Liver (tissue), 9 donors: ENCODE measurements around the gene EML1. TPM values are rescaled to one million over a fixed set of nuclear protein-coding genes. Genes with fewer than 3 reads are reported as not detected.

Experiments used
- DNase-seq: peaks from one replicate; pipeline ENCODE4 v3.0.0-alpha.2; 2017; ENCODE audit warnings: low spot score
- H3K27ac ChIP-seq, 2 donors: one replicate each; pipeline ENCODE4 v1.7.0; 2013; ENCODE audit warnings: inconsistent platforms in 2 of 2, low read length in 2 of 2, control low read depth in 1 of 2, low read depth in 1 of 2, mild to moderate bottlenecking in 1 of 2
- H3K27me3 ChIP-seq, 4 donors: one replicate each; pipeline versions ENCODE4 v1.6.1 to v1.7.0; 2013; ENCODE audit warnings: low read length in 3 of 4, inconsistent platforms in 1 of 4, mild to moderate bottlenecking in 1 of 4, moderate library complexity in 1 of 4; ENCODE audit not compliant: control insufficient read depth in 4 of 4, insufficient read depth in 4 of 4
- H3K36me3 ChIP-seq, 4 donors: one replicate each; pipeline versions ENCODE4 v1.6.1 to v1.7.0; 2013; ENCODE audit warnings: low read length in 3 of 4, mild to moderate bottlenecking in 3 of 4, low read depth in 1 of 4, moderate library complexity in 1 of 4; ENCODE audit not compliant: control insufficient read depth in 4 of 4, insufficient read depth in 3 of 4
- H3K4me1 ChIP-seq, 4 donors: one replicate each; pipeline versions ENCODE4 v1.6.1 to v1.7.0; 2013; ENCODE audit warnings: low read length in 3 of 4, mild to moderate bottlenecking in 3 of 4, moderate library complexity in 1 of 4; ENCODE audit not compliant: control insufficient read depth in 4 of 4, insufficient read depth in 4 of 4
- H3K4me3 ChIP-seq, 3 donors: one replicate each; pipeline versions ENCODE4 v1.6.1 to v1.7.0; 2013; ENCODE audit warnings: low read length in 3 of 3, control low read depth in 1 of 3, low read depth in 1 of 3, mild to moderate bottlenecking in 1 of 3
- H3K9ac ChIP-seq, 2 donors: one replicate each; pipeline ENCODE4 v1.7.0; 2013; ENCODE audit warnings: low read length in 2 of 2, mild to moderate bottlenecking in 2 of 2, moderate library complexity in 2 of 2, control low read depth in 1 of 2, low read depth in 1 of 2
- H3K9me3 ChIP-seq, 4 donors: one replicate each; pipeline versions ENCODE4 v1.6.1 to v1.7.0; 2013; ENCODE audit warnings: low read length in 3 of 4; ENCODE audit not compliant: control insufficient read depth in 4 of 4
- ATF3 ChIP-seq: IDR thresholded peaks from 2 replicates; pipeline ENCODE4 v1.6.1; 2016; ENCODE audit warnings: antibody characterized with exemption
- CTCF ChIP-seq: fragments of 150-350 bp; IDR thresholded peaks from 2 replicates; pipeline ENCODE4 v1.5.1; 2017; ENCODE audit warnings: improper control_type of control experiment, low read depth, low read length; ENCODE audit not compliant: missing input control
- EGR1 ChIP-seq, 2 donors: IDR thresholded peaks; 2 replicates each; pipeline ENCODE4 v1.6.1; 2016 to 2018; ENCODE audit warnings: antibody characterized with exemption in 2 of 2, low read depth in 2 of 2
- FOXA1 ChIP-seq: IDR thresholded peaks from 2 replicates; pipeline ENCODE4 v1.6.1; 2016; ENCODE audit warnings: antibody characterized with exemption
- FOXA2 ChIP-seq: IDR thresholded peaks from 2 replicates; pipeline ENCODE4 v1.6.1; 2016; ENCODE audit warnings: antibody characterized with exemption
- GABPA ChIP-seq, 2 donors: IDR thresholded peaks in 1 of 2; conservative IDR thresholded peaks in 1 of 2; 2 replicates each; pipeline ENCODE4 v1.6.1; 2016; ENCODE audit warnings: antibody characterized with exemption in 2 of 2, mild to moderate bottlenecking in 1 of 2, moderate library complexity in 1 of 2
- HNF4A ChIP-seq, 2 donors: conservative IDR thresholded peaks; 2 replicates each; pipeline ENCODE4 v1.6.1; 2016; ENCODE audit warnings: antibody characterized with exemption in 2 of 2, mild to moderate bottlenecking in 2 of 2
- HNF4G ChIP-seq: IDR thresholded peaks from 2 replicates; pipeline ENCODE4 v1.6.1; 2016; ENCODE audit warnings: antibody characterized with exemption
- JUND ChIP-seq, 2 donors: IDR thresholded peaks; 2 replicates each; pipeline ENCODE4 v1.6.1; 2016; ENCODE audit warnings: antibody characterized with exemption in 2 of 2
- MAX ChIP-seq: IDR thresholded peaks from 2 replicates; pipeline ENCODE4 v1.6.1; 2016; ENCODE audit warnings: antibody characterized with exemption
- NR2F2 ChIP-seq: IDR thresholded peaks from 2 replicates; pipeline ENCODE4 v1.6.1; 2016; ENCODE audit warnings: antibody characterized with exemption
- RAD21 ChIP-seq, 2 donors: IDR thresholded peaks; 2 replicates each; pipeline ENCODE4 v1.6.1; 2016; ENCODE audit warnings: antibody characterized with exemption in 2 of 2, mild to moderate bottlenecking in 2 of 2
- RXRA ChIP-seq, 2 donors: IDR thresholded peaks; 2 replicates each; pipeline ENCODE4 v1.6.1; 2017 to 2018; ENCODE audit warnings: antibody characterized with exemption in 2 of 2, mild to moderate bottlenecking in 1 of 2
- SP1 ChIP-seq: IDR thresholded peaks from 2 replicates; pipeline ENCODE4 v1.6.1; 2018; ENCODE audit warnings: antibody characterized with exemption, mild to moderate bottlenecking
- TAF1 ChIP-seq: conservative IDR thresholded peaks from 2 replicates; pipeline ENCODE4 v1.6.1; 2016; ENCODE audit warnings: antibody characterized with exemption, mild to moderate bottlenecking
- YY1 ChIP-seq: IDR thresholded peaks from 2 replicates; pipeline ENCODE4 v1.6.1; 2016; ENCODE audit warnings: antibody characterized with exemption, mild to moderate bottlenecking
- ZBTB33 ChIP-seq: IDR thresholded peaks from 2 replicates; pipeline ENCODE4 v1.6.1; 2016; ENCODE audit warnings: antibody characterized with exemption
- WGBS: extraction: QIAGEN DNeasy Blood & Tissue Kit; methylation state at CpG from one replicate; pipeline ENCODE4 v1.1.7; 2013; 5-methylcytosine and 5-hydroxymethylcytosine counted together
- polyA plus RNA-seq, 2 donors: library from polyadenylated mRNA; stranded (reverse) in 1 of 2; unstranded in 1 of 2; fragments of 200-250 nt in 1 of 2; fragments of >200 nt in 1 of 2; fragmentation: Nextera tagmentation in 1 of 2; extraction: Ambion mirVana in 1 of 2; gene quantifications; one replicate each; pipeline versions ENCODE4 v1.2.1 to v1.2.3, GENCODE V29; 2013 to 2015
- total RNA-seq, 2 donors: library from RNA; depleted of rRNA; stranded (reverse); fragments of >200 nt; gene quantifications; one replicate each; pipeline ENCODE4 v1.2.3, GENCODE V29; 2014
- donor health status: healthy.
- donor health status: healthy.
- donor health status: healthy.
- donor health status: healthy.
- donor health status: healthy.

EML1 gene
- total and polyA plus RNA-seq, 4 donors, result 2.7 to 14.6 (median 4.6) TPM

GRCh38 chr14:99944241-99944651 is 151.0 kb downstream of the EML1 start (continued):
- TF ChIP-seq FOXA2 (peak; percentile 67), GABPA (IDR thresholded peaks at IDR 0.05 in 1 of 2, conservative IDR thresholded peaks at IDR 0.05 in 1 of 2) (no peak), HNF4G (peak; percentile 88), RAD21 (IDR thresholded peaks at IDR 0.05) (peak; percentile 41 to 58), FOXA1 (peak; percentile 65), RXRA (IDR thresholded peaks at IDR 0.05) (peak; percentile 91 to 97)

- Histone ChIP-seq H3K9ac (no peak overlapping the region), H3K27ac (peak overlapping the region; percentile 66 to 85), H3K9me3 (no peaks in the 10 kb centered on the region), H3K27me3 (no peaks in the 10 kb centered on the region), H3K36me3 (no peaks in the 10 kb centered on the region), H3K4me3 (no peak overlapping the region), H3K4me1 (peaks cover 17 to 68% (median 51%) of the 10 kb centered on the region in 4 donors)
- peak; percentile 40 for TF ChIP-seq ZBTB33
- TF ChIP-seq JUND (IDR thresholded peaks at IDR 0.05), result peak; percentile 58 to 69
- peak in 1 of 2 donors; percentile 3 for TF ChIP-seq RAD21 (IDR thresholded peaks at IDR 0.05)
- peak; percentile 51 for TF ChIP-seq SP1
- peak; percentile 42 to 68 for TF ChIP-seq RXRA (IDR thresholded peaks at IDR 0.05)
- peak; percentile 70 to 74 for TF ChIP-seq HNF4A (conservative IDR thresholded peaks at IDR 0.05)
- TF ChIP-seq TAF1, result no peak
- TF ChIP-seq ATF3, result peak; percentile 31
- TF ChIP-seq YY1, result peak; percentile 78
- no peak for TF ChIP-seq FOXA2
- 44% methylated on average over 17 of the region's 17 CpGs for WGBS
- DNase-seq, result no peak
These were observed 152.8 kb downstream of the EML1 start for GRCh38 chr14:99945732-99946651.

- Histone ChIP-seq H3K27ac (peak overlapping the region; percentile 77 to 85), H3K36me3 (no peaks in the 10 kb centered on the region), H3K27me3 (no peaks in the 10 kb centered on the region), H3K9ac (no peak overlapping the region), H3K4me3 (no peak overlapping the region), H3K4me1 (peaks cover 17 to 64% (median 50%) of the 10 kb centered on the region in 4 donors), H3K9me3 (no peaks in the 10 kb centered on the region)
- peak; percentile 6 to 28 for TF ChIP-seq RXRA (IDR thresholded peaks at IDR 0.05)
- TF ChIP-seq SP1, result peak; percentile 15
- TF ChIP-seq FOXA1, result no peak
- TF ChIP-seq HNF4A (conservative IDR thresholded peaks at IDR 0.05), result peak; percentile 23 to 45
- TF ChIP-seq GABPA (IDR thresholded peaks at IDR 0.05 in 1 of 2, conservative IDR thresholded peaks at IDR 0.05 in 1 of 2), result no peak
- no peak for TF ChIP-seq HNF4G
- peak; percentile 61 to 80 for TF ChIP-seq RAD21 (IDR thresholded peaks at IDR 0.05)
- no peak for TF ChIP-seq EGR1 (IDR thresholded peaks at IDR 0.05; ENCODE audit: low read depth in 2 of 2)
- TF ChIP-seq CTCF, result peak; percentile 85
- no peak for TF ChIP-seq NR2F2
- no peak for TF ChIP-seq ZBTB33
- TF ChIP-seq MAX, result no peak
- TF ChIP-seq TAF1, result no peak
- peak; percentile 60 for DNase-seq
- WGBS, result 39% methylated on average over 33 of the region's 33 CpGs
These were observed 153.7 kb downstream of the EML1 start for GRCh38 chr14:99946652-99947489.
